Left lung (tissue), 10 donors: ENCODE results near the gene C1QTNF6. TPM values are rescaled to one million over a fixed set of nuclear protein-coding genes. Genes with fewer than 3 reads are reported as not detected.
A peak's percentile ranks its signal among the peaks of the same experiment; 100 is the strongest.

ENCODE experiments used
- ATAC-seq: fragments of 200-7000 bp; cut with Tn5 transposase; one replicate; pipeline ENCODE4 v1.9.1; 2020; ENCODE audit warnings: moderate library complexity
- DNase-seq, 4 donors: peaks; one replicate each; pipeline ENCODE4 v3.0.0-alpha.2; 2013 to 2020
- H3K27ac ChIP-seq, 2 donors: fragments of 200-600 bp; sonication (generic) in 1 of 2; one replicate each; pipeline versions ENCODE4 v1.5.0 to v1.8.0; 2020 to 2021
- H3K27me3 ChIP-seq, 2 donors: fragments of 200-600 bp; sonication (generic) in 1 of 2; one replicate each; pipeline versions ENCODE4 v1.5.0 to v1.8.0; 2020 to 2021
- H3K36me3 ChIP-seq, 2 donors: fragments of 200-600 bp; sonication (generic) in 1 of 2; one replicate each; pipeline versions ENCODE4 v1.5.0 to v1.8.0; 2020 to 2021
- H3K4me1 ChIP-seq, 2 donors: fragments of 200-600 bp; one replicate each; pipeline ENCODE4 v1.8.0; 2021
- H3K4me3 ChIP-seq, 2 donors: fragments of 200-600 bp; sonication (generic) in 1 of 2; one replicate each; pipeline versions ENCODE4 v1.5.0 to v1.8.0; 2020 to 2021; ENCODE audit warnings: mild to moderate bottlenecking in 1 of 2
- H3K9me3 ChIP-seq, 2 donors: fragments of 200-600 bp; sonication (generic) in 1 of 2; one replicate each; pipeline versions ENCODE4 v1.5.0 to v1.8.0; 2020 to 2021
- intact Hi-C, 2 donors: fragments of 100-400 bp; cut with DNase I; formaldehyde crosslinking; loops; one replicate each; pipeline versions ENCODE4 v1.11.2 to v1.14.2; 2022
- polyA plus RNA-seq, 6 donors: library from polyadenylated mRNA; unstranded; fragments of 120-200 nt; gene quantifications; one replicate each; pipeline ENCODE4 v1.2.1, GENCODE V29; 2013; ENCODE audit not compliant: insufficient read length in 6 of 6
- total RNA-seq, 2 donors: library from RNA; stranded (reverse); fragmentation: NEBNext Ultra II Directional; extraction: Animal tissue kit (Norgen Biotek cat#: 25700); gene quantifications; one replicate each; pipeline ENCODE4 v1.2.1, GENCODE V29; 2021
- TF ChIP-seq, protein P1 (sequence below), 2 donors: fragments of 200-600 bp; sonication (generic) in 1 of 2; IDR thresholded peaks; one replicate each; pipeline versions ENCODE4 v1.5.0 to v1.8.0; 2021; ENCODE audit warnings: antibody characterized with exemption in 2 of 2
- donor health status: DM: no; HTN: yes; CAD: no.
- donor health status: DM: no; HTN: no; CAD: no.

Gene C1QTNF6
- total and polyA plus RNA-seq, 8 donors: 7.2 to 28.8 (median 24.4) TPM

DNA sequence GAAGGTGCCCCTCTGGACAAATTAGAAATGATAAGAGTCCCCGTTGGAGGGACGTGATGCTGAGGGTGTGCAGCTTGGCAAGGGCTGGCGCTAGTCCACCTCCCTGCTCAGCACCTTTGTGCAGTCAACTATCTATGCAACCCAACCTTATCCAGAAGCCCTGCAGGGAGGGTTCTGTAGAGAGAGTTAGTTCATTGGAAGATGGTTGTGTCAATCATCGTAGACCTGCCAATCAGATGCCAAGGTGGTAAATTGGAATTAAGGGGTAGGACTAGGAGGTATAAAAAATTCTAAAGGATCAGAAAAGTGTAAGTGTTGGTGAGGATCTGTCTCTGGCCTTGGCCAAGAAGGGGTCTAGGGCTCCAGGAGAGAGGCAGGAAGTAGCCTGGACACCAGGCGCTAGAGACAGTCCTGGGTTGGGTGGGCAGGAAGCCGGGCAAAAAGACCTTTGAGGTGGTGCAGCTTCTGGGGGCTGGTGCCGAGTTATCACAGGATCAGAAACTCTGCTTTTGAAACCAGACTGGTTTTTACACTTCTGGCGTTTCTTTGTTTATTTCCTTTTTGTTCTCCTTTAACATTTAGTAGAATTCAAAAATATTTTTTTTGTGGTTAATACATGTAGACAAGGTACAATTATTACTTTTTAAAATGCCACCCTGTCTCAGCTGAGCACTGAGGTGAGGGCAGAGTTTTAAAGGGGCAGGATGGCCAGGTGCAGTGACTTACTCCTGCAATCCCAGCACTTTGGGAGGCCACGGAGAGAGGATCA, 1.6 kb downstream of the C1QTNF6 start:
- no peaks in the 10 kb centered on the region for H3K9me3 ChIP-seq
- peak; percentile 15 for ATAC-seq
- peak overlapping the region; percentile 81 to 83 for H3K27ac ChIP-seq
- H3K4me3 ChIP-seq: peak overlapping the region in 1 of 2 donors; percentile 35
- peaks cover 21 to 42% of the 10 kb centered on the region in 2 donors for H3K4me1 ChIP-seq
- intact Hi-C loops: no loop called here
- no peaks in the 10 kb centered on the region for H3K36me3 ChIP-seq
- TF ChIP-seq, protein P1, sequence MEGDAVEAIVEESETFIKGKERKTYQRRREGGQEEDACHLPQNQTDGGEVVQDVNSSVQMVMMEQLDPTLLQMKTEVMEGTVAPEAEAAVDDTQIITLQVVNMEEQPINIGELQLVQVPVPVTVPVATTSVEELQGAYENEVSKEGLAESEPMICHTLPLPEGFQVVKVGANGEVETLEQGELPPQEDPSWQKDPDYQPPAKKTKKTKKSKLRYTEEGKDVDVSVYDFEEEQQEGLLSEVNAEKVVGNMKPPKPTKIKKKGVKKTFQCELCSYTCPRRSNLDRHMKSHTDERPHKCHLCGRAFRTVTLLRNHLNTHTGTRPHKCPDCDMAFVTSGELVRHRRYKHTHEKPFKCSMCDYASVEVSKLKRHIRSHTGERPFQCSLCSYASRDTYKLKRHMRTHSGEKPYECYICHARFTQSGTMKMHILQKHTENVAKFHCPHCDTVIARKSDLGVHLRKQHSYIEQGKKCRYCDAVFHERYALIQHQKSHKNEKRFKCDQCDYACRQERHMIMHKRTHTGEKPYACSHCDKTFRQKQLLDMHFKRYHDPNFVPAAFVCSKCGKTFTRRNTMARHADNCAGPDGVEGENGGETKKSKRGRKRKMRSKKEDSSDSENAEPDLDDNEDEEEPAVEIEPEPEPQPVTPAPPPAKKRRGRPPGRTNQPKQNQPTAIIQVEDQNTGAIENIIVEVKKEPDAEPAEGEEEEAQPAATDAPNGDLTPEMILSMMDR (IDR thresholded peaks at IDR 0.05): no peak
- DNase-seq: peak in 2 of 4 donors; percentile 26 to 46
- no peaks in the 10 kb centered on the region for H3K27me3 ChIP-seq

DNA sequence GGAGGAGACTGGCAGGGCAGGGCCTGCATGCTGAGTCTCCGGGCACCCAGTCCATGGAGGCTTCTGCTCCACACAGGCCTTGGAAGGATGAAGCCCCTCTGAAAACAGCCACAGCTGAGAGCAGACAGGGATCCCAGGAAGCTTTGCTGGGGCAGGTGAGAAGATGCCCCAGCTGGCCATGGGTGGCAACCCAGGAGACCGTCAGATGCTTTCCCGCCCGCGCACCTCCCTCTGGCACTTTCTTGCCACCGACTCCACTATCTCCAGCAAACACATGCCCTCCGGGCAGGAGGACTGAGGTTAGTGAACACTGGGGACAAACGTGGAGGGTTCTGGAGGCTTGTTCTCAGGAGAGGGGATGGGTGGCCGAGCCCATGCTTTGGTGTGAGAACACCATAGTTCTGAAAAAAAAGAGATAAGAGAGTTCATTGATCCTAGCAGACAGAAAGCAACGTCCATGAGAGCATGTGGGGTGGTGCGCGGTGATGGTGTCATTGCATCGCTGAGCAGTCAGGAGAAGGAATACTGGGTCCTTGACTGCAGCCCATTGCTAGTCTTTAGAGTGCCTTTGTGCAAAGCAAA, 2.3 kb downstream of the C1QTNF6 start:
- H3K4me3 ChIP-seq: no peak overlapping the region
- H3K27me3 ChIP-seq: no peaks in the 10 kb centered on the region
- no peaks in the 10 kb centered on the region for H3K9me3 ChIP-seq
- no peaks in the 10 kb centered on the region for H3K36me3 ChIP-seq
- DNase-seq (peak in 1 of 4 donors; percentile 24), ATAC-seq (no peak)
- TF ChIP-seq, protein P1 (IDR thresholded peaks at IDR 0.05): no peak
- intact Hi-C loops: no loop called here
- H3K27ac ChIP-seq: no peak overlapping the region
- H3K4me1 ChIP-seq: peaks cover 21 to 42% of the 10 kb centered on the region in 2 donors

DNA sequence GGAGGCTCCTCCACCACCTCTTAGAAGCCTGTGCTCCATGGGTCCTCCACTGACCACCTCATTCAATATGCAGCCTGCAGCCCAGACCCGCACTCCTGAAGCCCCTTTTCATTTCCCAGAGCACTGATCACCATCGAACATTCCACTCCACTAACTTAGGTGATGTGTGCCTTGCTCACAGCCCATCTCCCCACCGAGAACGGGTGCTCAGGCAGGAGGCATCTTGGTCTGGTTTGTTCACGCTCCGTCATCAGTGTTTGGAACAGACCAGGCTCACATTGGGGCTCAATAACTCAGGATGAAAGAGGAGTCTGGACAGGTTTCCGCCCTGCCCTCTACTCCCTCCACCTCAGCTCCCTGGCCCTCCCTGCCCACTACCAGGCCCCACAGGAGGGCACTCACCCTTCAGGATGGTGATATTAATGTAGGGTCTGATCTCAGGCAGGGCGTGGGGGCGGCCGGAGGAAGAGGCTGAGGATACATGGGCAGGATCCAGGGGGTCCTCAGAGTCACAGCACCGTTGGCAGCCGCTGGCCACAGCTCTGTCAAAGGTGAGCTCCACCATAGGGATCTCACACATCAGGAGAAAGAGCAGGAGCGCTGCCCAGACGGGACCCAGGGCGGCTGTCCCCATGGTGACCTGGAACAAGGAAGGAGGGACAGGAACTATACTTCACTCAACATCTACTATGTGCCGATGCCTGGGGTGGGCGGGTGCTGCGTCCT, 3.1 kb downstream of the C1QTNF6 start:
- no peak for ATAC-seq
- Histone ChIP-seq H3K4me3 (no peak overlapping the region), H3K27ac (no peak overlapping the region), H3K36me3 (no peaks in the 10 kb centered on the region), H3K9me3 (no peaks in the 10 kb centered on the region), H3K4me1 (peaks cover 21 to 49% of the 10 kb centered on the region in 2 donors), H3K27me3 (no peaks in the 10 kb centered on the region)
- TF ChIP-seq, protein P1 (IDR thresholded peaks at IDR 0.05): no peak
- DNase-seq: peak in 1 of 4 donors; percentile 69
- intact Hi-C loops: no loop called here

DNA sequence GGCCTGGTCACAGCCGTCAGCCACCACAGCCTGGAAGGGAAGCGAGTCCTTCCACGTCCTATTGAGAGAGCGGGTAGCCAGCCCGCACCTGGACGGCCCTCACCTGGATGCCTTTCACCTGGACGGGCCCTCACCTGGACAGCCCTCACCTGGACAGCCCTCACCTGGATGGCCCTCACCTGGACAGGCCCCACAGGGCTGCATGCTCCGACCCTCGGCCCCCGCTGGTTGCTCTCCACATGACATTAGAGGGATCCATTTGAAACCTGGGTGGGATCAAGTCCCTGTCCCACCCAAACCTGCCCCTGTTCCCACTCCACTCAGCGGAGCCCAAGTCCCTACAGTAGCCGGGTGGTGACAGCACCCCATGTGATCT, 3.7 kb downstream of the C1QTNF6 start:
- Histone ChIP-seq H3K4me3 (no peak overlapping the region), H3K4me1 (peaks cover 21 to 47% of the 10 kb centered on the region in 2 donors), H3K9me3 (no peaks in the 10 kb centered on the region), H3K36me3 (no peaks in the 10 kb centered on the region), H3K27me3 (no peaks in the 10 kb centered on the region), H3K27ac (no peak overlapping the region)
- peak in 1 of 4 donors; percentile 38 for DNase-seq
- ATAC-seq: no peak
- intact Hi-C loops: no loop called here
- TF ChIP-seq, protein P1 (IDR thresholded peaks at IDR 0.05): no peak
